HG03457 (cell line): ENCODE results near the gene ZDHHC11B.
"Not testable (repeated sequence)": the region's sequence is repeated elsewhere in the genome, so short reads cannot be mapped to it uniquely, and the experiment has no call there.

Experiments
- ATAC-seq: cut with Tn5 transposase; IDR thresholded peaks from one replicate; pipeline ENCODE4 v1.9.1; 2021; ENCODE audit warnings: moderate number of reproducible peaks; ENCODE audit not compliant: unreplicated experiment

Gene ZDHHC11B

GRCh38 chr5:691049-691448 lies 93.5 kb downstream of the ZDHHC11B start:
- ATAC-seq = not testable (repeated sequence)

- not testable (repeated sequence) for ATAC-seq
These were observed 94.2 kb downstream of the ZDHHC11B start for GRCh38 chr5:690293-690692.

- ATAC-seq = not testable (repeated sequence)
These were observed 96.0 kb downstream of the ZDHHC11B start for GRCh38 chr5:688348-689010.

- ATAC-seq = not testable (repeated sequence)
These were observed 97.6 kb downstream of the ZDHHC11B start for GRCh38 chr5:686936-687335.

GRCh38 chr5:686172-686523 lies 98.4 kb downstream of the ZDHHC11B start:
- not testable (repeated sequence) for ATAC-seq

- no peak for ATAC-seq
These were observed 99.0 kb downstream of the ZDHHC11B start for GRCh38 chr5:685262-686171.

GRCh38 chr5:684751-685216 lies 99.7 kb downstream of the ZDHHC11B start:
- no peak for ATAC-seq

- ATAC-seq = no peak
These were observed 100.7 kb downstream of the ZDHHC11B start for GRCh38 chr5:683551-684481.

- ATAC-seq = not testable (repeated sequence)
These were observed 101.7 kb downstream of the ZDHHC11B start for GRCh38 chr5:682651-683358.

- ATAC-seq = not testable (repeated sequence)
These were observed 102.3 kb downstream of the ZDHHC11B start for GRCh38 chr5:682216-682615.

GRCh38 chr5:681317-682191 lies 103.0 kb downstream of the ZDHHC11B start:
- not testable (repeated sequence) for ATAC-seq

GRCh38 chr5:680836-681235 lies 103.7 kb downstream of the ZDHHC11B start:
- ATAC-seq = not testable (repeated sequence)

- ATAC-seq = not testable (repeated sequence)
These were observed 104.3 kb downstream of the ZDHHC11B start for GRCh38 chr5:680118-680795.

GRCh38 chr5:679166-679895 lies 105.2 kb downstream of the ZDHHC11B start:
- not testable (repeated sequence) for ATAC-seq

- ATAC-seq = not testable (repeated sequence)
These were observed 106.0 kb downstream of the ZDHHC11B start for GRCh38 chr5:678521-678920.

GRCh38 chr5:677131-678101 lies 107.1 kb downstream of the ZDHHC11B start:
- no peak for ATAC-seq

GRCh38 chr5:676699-677076 lies 107.8 kb downstream of the ZDHHC11B start:
- ATAC-seq = no peak
